HG03575 (cell line): ENCODE results near the gene ADCY3.

Experiments used
- ATAC-seq: cut with Tn5 transposase; IDR thresholded peaks from one replicate; pipeline ENCODE4 v1.9.1; 2021; ENCODE audit not compliant: unreplicated experiment, insufficient number of reproducible peaks, low FRiP score; ENCODE audit errors: extremely low read depth

Gene ADCY3

DNA sequence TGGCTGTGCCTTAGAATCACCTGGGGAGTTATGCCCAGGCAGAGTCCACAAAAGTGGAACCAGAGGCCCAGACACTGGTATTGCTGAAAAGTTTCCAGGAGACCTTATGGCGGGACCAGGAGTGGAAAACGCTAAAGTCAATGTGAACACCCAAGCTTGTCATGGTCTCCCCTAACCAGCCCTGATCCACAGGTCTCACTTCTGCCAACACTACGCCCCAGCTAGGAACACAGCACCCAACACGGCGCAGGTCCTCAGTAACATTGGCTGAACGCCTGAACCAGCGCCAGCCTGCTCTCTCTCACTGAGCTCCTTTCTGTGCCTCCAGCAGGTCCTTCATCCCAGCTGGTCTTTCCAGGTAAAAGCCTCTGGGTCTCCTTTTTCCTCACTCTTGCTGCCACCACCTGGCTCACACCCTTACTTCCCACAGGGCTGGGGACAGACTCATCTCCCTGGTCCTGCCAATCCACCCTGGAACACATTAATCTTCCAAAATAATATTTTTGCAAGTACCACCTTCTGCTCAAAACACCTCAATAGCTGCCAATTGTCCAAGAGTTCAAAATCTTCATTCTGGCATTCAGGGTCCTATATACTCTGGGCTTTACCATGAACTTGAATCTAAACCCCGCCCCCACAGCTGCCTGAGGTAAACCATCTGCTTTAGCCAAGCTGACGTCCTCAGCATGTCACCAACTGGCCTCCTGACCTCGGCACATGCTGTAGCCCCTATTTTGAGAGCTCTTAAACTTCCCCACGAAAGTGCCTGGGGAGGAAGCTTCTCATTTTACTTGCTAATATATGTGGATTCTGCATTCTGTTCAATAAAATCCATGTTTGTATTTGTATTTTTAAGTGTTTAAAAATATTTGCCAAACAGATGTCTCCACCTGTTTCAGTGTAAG is 34.6 kb downstream of the ADCY3 start:
- ATAC-seq: no peak

DNA sequence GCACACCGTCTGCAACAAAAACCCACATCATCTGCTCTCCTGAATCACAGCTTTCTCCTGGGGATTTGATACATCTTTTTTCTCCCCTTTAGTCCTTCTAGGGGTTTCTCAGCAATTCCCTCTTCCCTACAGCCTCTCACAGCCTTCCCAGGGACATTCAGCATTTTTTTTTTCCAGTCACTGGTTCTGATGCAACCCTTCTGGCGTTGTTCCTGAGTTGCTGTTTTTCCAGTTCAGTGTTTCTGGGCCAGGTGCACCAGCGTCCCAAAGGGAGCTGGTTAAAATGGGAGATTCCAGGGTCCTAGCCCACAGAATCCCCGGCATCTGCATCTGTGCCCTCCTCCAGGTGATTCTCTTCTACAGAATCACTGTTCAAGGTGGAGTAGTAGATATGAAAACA is 36.1 kb downstream of the ADCY3 start:
- no peak for ATAC-seq

DNA sequence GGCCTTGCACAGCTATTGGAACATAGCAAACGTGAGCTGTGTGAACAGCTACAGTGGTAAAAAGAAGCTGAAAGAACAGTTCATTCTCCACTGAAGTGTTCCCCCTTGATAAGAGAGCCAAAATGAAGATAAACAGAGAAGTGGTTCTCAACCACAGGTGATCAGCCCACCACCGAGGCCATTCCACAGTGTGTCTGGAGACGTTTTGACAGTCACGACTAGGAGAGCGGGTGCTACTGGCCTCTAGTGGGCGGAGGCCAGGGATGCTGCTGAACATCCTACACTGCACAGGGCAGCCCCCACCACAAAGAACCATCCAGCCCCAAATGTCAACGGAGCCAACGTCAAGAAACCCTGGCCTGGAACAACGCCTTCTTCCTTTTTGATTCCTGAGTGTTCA is 38.4 kb downstream of the ADCY3 start:
- no peak for ATAC-seq

DNA sequence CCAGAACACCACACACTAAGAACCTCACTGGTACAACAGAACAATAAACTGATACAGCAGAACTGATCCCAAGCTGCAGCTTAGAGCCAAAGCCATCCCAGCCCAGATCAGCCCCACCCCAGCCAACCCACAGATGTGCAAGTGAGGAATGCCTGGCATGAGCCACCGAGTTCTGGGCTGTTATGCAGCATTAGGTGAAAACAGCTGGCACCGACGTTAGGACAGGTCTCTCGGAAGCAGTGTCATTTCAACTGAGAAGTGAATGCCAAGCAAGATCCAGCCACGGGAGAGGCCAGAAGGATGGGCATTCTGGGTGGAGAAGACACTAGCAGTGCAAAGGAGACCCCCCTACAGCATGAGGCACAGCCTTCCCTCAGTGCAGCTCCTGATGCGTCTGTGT is 38.9 kb downstream of the ADCY3 start:
- no peak for ATAC-seq

DNA sequence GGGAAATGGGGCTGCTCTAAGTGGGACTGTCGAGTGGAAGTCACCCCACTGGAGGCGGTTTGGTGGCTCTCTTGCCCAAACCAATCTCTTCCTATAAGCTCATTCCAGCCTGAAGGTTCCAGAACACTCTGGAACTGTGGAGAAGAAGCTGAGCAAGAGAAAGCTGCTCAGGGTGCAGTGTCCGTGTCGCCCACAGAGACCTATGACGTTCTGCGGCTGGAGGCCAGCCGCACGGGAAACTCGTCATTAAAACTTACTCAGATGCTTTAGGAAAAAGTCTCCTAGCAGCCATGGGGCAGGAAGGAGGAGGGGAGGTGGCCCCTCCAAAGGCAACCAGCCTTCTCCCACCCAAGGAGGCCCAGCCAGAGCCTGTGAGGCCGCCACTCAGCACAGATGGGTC is 41.7 kb downstream of the ADCY3 start:
- no peak for ATAC-seq

DNA sequence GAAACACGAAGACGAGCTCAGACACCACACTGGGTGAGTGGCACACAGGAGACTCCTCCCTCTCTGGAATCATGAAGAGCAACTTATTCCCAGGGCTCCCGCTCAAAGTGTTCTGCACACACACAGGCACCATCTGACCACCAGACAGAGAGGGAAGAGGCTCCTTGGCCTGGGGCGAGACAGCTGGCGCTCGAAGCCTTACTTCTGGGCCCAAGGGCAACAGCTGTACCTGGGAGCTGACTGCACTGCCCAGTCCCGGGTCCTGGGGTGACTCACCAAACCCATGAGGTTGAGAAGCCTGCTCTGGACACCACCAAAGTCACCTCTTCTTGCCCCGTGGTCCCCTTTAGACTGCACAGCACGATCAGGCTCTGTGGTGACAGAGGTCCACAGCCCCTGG is 42.4 kb downstream of the ADCY3 start:
- ATAC-seq: no peak

DNA sequence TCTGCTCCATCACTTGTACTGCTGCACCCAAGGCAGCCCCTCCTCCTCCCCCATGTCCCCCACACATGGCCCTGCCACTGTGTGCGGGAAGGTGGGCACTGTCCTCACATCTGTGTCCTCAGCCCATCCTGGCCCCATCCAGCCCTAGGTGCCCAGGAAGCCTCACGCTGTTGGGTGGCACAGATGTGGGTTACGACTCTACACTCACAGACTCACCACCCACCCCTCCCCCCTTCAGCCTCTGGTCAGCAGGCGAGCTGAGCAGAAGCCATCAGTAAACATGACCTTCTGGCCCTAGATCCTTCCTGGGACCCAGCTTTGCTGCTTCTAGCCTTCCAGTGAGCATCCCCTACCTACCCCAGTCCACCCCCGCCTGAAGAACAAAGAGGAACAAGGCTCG is 43.0 kb downstream of the ADCY3 start:
- no peak for ATAC-seq

DNA sequence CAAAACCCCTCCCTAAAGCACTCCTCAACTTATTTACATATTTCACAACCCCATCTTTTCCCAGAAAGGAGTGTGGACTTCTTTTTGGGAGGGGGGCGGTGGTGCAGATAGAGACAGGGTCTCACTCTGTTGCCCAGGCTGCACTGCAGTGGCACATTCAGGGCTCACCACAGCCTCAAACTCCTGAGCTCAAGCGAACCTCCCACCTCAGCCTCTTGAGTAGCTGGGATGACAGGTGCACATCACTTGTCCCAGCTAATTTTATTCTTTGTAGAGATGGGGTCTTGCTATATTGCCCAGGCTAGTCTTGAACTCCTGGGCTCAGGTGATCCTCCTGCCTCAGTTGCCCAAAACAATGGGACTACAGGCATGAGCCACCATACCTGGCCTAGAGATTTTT is 44.1 kb downstream of the ADCY3 start:
- no peak for ATAC-seq

DNA sequence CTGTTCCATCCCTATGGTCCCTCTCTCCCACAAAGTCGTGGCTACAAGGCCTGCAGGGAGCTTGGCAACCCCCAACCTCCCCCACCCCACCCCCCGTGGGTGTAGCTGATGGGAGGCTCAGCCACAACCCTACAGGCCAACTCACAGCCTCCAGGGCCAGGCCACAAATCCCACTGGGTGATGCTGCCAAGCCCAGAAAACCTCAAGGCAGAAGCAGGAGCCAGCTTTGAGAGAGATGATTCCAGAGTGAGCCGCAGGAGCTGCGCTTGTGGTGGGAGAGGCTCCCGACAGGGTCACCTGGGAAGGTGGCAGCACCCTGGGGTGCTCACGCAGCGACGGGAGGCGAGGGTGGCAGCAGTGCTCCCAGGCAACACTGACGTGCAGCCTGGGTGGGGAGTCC is 44.8 kb downstream of the ADCY3 start:
- no peak for ATAC-seq

DNA sequence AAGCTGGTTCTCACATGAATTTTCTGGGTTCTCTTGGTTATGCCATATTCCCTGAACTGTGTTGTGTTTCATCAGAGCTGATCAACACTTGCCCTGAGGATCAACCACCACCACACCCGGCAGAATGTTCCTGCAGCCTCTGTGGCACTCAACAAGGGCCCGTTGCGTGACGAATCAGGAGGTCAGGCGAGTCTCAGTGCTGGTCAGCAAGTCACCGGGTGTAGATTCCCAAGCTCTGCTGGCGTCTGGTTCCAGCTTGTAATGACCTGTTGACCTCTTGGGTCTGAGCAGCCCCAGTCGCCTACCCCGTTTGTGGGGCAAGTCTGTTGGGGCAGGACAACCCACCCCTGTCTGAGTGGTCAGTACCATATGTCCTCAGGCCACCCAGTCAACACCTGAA is 46.0 kb downstream of the ADCY3 start:
- ATAC-seq: no peak

DNA sequence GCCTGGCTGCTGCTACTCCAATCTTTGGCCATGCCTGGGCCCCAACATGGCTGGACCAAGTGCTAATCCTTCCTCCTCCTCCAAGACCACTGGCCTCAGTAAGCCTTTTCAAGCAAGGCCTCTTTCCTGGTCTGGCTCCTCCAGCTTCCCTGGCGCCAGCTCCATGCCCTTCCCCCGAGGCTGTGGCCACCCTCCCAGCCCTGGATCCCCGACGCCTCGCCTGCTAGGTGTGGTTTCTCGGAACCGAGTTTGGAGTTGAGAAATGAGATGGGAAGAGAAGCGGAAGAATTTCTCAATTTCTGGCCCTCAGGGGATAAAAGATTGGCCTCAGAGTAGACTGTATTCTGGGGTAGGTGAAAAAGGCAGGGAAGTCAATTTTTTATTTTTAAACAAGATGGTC is 46.4 kb downstream of the ADCY3 start:
- ATAC-seq: no peak

DNA sequence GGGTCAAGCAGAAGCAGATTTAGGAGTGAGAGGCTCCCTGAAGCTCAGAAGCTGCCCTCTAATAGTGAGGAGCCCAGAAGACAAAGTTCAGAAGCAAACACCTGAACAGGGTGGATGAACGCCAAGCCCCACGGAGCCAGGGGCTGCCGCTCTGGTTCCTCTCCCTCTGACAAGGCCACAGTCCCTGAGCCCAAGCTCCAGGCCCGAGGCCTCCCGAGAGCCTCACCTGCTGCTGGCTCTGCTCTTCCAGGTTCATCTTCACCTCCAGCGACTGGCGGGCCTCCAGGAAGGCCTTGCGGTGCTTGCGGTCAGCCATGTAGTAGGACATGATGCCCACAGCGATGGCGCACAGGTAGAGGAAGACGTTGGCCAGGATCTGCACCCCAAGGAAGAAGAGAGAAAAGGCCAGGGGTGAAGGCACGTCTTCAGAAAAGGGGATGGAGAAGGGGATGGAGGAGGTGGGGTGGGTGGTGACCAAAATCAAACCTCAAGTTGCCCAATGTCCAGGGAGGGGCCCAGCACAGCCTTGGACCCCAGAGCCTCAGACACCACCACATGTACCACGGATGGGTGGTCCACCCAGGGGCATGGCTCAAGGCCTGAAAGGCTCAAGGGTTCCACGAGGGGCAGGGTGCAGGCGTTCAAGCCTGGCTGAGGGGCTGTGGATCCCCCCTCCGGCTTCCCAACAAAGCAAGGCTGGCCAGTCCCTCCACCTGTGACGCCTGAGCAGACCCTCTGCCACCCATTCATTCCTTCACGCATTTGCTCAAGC is 47.5 kb downstream of the ADCY3 start:
- no peak for ATAC-seq

DNA sequence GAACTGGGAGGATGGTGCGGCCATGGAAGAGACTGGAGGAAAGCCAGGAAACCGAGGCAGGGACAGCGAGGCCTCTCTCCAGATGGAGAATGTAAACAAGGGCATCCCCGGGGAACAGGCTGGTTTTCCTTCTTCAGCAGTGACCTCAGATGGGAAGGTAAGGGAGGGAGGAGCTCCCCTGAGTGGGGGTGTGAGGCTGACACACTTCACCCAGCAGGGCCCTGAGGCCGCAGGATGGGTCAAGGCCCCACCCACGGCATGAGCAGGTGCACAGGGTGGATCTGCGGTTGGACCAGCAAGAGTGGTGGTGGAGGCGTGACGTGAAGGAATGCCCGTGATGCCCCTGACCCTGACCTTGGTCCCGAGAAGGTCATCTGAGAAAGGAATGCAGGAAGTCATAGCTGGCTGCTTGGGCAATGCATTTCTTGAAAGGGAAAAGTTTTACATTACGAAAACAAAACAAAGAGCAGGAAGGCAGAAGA is 48.1 kb downstream of the ADCY3 start:
- ATAC-seq: no peak

DNA sequence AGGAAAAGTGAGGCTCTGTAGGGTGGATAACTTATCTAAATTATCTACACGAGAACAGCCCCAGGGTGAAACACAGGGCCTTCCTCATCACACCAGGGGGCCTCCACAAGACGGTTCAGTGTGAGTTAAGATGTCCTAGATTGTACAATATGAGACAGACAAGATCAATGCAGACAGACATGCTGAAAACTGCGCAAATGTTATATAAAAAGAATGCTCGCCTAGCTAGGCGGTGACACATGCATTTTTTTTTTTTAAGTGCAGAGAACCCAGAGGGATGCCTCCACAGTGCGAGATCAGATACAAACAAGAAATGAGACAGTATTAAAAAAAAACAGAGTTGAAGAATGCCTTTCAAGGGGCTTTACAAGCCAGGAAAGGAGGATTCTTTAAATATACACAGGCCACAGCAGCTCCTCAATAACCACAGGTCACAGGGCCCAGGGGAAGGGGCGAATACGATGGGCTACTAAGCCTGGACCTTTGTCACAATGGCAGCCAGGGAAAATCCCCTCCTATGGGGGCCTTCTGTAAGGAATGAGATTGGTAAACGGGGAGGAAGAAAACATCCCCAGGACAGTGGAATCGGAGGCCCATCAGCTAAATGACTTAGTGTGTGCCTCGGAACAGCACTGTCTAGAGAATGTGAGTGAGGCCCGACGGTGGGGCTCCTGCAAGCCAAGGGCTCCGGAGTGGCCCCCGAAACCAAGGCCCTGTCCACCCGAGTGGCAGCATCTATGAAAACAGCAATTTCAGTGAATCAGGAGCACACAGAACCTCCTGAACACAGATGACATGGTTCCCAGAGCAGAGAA is 48.9 kb downstream of the ADCY3 start:
- no peak for ATAC-seq

DNA sequence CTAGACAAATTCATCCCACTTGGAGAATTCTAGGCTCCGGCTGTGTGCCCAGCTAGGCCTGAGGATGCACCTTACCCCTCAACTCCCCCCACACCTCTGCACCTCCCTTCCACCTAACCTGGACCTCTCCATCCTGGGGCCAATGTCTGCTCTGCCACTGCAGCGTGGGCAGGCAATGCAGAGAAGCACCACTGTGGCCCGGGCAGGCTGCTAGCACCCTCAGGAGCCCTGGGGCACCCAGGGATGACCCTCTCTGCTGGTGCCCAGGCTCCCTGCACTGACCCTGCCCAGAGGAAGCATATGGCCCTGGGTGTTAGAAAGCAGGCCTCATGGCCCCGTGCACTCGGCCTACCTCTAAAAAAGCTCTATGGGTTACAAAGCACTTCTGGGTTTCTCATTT is 49.6 kb downstream of the ADCY3 start:
- ATAC-seq: no peak

DNA sequence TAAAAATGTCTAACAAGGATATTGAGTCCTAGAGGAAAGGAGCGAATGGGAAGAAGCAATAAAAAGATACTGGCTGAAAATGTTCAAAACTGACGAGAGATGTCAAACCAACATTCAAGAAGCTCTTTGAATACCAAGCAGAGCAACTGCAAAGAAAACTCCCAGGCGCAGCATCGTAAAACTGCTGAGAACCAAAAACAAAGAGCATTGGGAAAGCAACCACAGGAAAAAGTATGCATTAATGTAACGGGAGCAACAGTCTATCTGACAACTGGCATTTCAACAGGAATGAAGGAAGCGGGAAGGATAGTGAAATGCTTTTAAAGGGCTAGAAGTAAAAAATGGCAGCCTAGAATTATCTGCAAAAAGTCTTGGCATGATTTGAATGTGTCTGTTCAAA is 53.1 kb downstream of the ADCY3 start:
- no peak for ATAC-seq

DNA sequence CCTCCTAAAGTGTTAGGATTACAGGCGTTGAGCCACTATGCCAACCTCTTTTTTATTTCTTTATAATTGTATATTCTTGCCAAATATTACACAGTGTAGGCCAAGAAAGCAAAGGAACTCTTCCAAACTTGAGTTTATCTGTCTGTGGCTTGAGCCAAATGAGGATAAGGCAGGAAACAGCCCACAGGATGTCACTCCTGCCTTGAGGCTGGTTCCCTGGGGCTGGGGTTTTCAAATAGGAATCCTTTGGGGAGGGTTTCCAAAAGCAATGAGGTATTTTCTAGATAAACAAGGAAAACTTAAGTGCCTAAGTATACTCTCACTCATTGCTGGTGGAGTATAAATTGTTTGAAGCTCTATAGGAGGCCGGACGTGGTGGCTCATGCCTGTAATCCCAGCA is 56.4 kb downstream of the ADCY3 start:
- no peak for ATAC-seq

DNA sequence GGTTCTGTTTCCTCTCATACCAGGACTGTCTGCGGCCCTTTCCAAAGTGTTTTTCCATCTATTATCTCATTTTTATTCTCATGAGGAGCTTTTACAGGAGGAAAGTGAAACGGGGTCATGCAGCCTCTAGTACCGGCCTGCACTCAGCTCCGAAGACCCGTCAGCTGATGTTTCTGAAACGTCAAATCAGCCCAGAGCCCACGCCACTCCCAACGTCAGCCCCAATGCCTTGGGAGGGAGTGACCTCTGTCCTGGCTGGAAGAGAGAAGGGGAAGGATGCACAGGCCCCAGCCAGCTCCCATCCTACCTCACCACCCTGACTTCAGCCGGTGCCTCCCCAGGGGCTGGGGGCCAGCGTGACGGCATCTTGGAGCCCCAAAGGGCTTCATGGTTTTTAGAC is 58.5 kb downstream of the ADCY3 start:
- no peak for ATAC-seq

DNA sequence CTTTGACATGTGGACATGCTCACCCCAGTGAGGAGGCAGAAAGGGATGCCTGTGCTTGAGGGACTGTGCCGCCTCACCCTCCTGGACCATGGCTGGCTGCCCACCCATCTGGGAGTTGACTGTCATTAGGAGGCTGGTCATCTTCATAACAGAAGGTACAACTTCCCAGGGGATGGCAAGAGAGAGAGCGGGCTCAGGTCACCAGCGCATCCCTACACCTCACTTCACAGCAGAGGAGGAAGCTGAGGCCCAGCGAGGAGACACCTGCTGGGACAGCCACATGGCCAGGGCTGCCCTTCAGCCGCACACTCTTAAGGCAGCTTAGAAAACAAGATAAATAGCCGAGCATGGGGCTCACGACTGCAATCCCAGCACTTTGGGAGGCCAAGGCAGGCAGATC is 59.4 kb downstream of the ADCY3 start:
- ATAC-seq: no peak
